Measurements from ENCODE around the gene UST.

GRCh38 chr6:149056777-149057463, 310.1 kb downstream of the UST start:
- TF ChIP-seq CTCF (IDR thresholded peaks at IDR 0.05; ENCODE audit: low read depth, low read length, poor library complexity, severe bottlenecking) (no peak), EZH2phosphoT487 (IDR thresholded peaks at IDR 0.05; ENCODE audit: borderline replicate concordance, low read length) (no peak)
